Astrocyte (in vitro differentiated cells and primary cell): ENCODE results near the gene PUS7.
"Not testable (repeated sequence)": the region's sequence is repeated elsewhere in the genome, so short reads cannot be mapped to it uniquely, and the experiment has no call there.

Experiments used
- EZH2 ChIP-seq: IDR thresholded peaks from 2 replicates; pipeline ENCODE4 v1.6.1; 2012; ENCODE audit warnings: mild to moderate bottlenecking, low read length, inconsistent platforms; ENCODE audit not compliant: insufficient read depth
- TF ChIP-seq, protein P1 (sequence below): IDR thresholded peaks from 2 replicates; pipeline ENCODE4 v1.5.1; 2011; ENCODE audit warnings: low read depth, mild to moderate bottlenecking, inconsistent platforms, low read length, moderate library complexity; ENCODE audit not compliant: insufficient read depth

DNA sequence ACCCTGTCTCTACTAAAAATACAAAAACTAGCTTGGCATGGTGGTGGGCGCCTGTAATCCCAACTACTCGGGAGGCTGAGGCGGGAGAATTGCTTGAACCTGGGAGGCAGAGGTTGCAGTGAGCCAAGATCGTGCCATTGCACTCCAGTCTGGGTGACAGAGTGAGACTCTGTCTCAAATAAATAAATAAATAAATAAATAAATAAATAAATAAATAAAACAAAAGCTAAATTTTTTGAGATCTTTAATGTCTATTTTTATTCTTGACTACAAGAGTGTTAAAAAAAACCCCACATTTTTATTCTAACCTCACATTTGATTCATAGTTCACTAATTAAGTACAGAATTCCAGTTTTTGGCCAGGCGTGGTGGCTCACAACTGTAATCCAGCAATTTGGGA, 5.7 kb upstream of the PUS7 start:
- TF ChIP-seq, protein P1, sequence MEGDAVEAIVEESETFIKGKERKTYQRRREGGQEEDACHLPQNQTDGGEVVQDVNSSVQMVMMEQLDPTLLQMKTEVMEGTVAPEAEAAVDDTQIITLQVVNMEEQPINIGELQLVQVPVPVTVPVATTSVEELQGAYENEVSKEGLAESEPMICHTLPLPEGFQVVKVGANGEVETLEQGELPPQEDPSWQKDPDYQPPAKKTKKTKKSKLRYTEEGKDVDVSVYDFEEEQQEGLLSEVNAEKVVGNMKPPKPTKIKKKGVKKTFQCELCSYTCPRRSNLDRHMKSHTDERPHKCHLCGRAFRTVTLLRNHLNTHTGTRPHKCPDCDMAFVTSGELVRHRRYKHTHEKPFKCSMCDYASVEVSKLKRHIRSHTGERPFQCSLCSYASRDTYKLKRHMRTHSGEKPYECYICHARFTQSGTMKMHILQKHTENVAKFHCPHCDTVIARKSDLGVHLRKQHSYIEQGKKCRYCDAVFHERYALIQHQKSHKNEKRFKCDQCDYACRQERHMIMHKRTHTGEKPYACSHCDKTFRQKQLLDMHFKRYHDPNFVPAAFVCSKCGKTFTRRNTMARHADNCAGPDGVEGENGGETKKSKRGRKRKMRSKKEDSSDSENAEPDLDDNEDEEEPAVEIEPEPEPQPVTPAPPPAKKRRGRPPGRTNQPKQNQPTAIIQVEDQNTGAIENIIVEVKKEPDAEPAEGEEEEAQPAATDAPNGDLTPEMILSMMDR, result not testable (repeated sequence)
- TF ChIP-seq EZH2, result not testable (repeated sequence)
